Uterus (tissue), 2 donors: Measurements from ENCODE around the gene UBASH3A.

ENCODE experiments used
- POLR2A ChIP-seq, 2 donors: fragments of 450-650 bp; IDR thresholded peaks; one replicate each; pipeline ENCODE4 v1.6.1; 2016; ENCODE audit warnings: antibody characterized with exemption in 2 of 2, mild to moderate bottlenecking in 1 of 2, moderate library complexity in 1 of 2
- TF ChIP-seq, protein P1 (sequence below), 4 experiments: fragments of 200-600 bp in 2 of 4; fragments of 450-650 bp in 2 of 4; sonication (generic) in 2 of 4; IDR thresholded peaks; one replicate each; pipeline ENCODE4 v1.5.1; 2016 to 2019; ENCODE audit warnings: antibody characterized with exemption in 4 of 4, mild to moderate bottlenecking in 2 of 4, moderate library complexity in 1 of 4

DNA sequence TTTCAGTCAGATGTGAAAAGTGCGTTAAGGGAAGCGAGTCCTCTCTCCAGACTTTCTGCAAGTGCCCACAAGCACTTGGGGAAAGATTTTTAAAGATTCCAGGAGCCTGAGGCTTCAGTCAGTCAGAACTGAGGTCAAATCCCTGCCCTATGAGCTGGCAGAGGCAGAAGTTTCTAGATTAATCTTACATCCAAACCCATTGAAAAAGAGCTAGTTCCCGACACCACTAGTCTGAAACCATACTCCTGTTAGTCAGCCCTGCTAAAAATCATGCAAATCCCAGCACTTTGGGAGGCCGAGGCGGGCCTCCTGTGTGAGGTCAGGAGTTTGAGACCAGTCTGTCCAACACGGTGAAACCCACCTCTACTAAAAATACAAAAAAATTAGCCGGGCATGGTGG, 71.3 kb downstream of the UBASH3A start:
- TF ChIP-seq POLR2A (IDR thresholded peaks at IDR 0.05), result no peak
- TF ChIP-seq, protein P1, sequence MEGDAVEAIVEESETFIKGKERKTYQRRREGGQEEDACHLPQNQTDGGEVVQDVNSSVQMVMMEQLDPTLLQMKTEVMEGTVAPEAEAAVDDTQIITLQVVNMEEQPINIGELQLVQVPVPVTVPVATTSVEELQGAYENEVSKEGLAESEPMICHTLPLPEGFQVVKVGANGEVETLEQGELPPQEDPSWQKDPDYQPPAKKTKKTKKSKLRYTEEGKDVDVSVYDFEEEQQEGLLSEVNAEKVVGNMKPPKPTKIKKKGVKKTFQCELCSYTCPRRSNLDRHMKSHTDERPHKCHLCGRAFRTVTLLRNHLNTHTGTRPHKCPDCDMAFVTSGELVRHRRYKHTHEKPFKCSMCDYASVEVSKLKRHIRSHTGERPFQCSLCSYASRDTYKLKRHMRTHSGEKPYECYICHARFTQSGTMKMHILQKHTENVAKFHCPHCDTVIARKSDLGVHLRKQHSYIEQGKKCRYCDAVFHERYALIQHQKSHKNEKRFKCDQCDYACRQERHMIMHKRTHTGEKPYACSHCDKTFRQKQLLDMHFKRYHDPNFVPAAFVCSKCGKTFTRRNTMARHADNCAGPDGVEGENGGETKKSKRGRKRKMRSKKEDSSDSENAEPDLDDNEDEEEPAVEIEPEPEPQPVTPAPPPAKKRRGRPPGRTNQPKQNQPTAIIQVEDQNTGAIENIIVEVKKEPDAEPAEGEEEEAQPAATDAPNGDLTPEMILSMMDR (IDR thresholded peaks at IDR 0.05), result no peak
